Thoracic aorta (tissue), 2 donors: ENCODE data around the gene DNM2. TPM values are rescaled to one million over a fixed set of nuclear protein-coding genes. Genes with fewer than 3 reads are reported as not detected.

ENCODE experiments used
- ATAC-seq: fragments of 150-250 bp; one replicate; pipeline ENCODE4 v1.8.0; 2017; ENCODE audit warnings: low read depth; ENCODE audit not compliant: insufficient number of reproducible peaks, low FRiP score
- DNase-seq: peaks from one replicate; pipeline ENCODE4 v3.0.0-alpha.2; 2020; ENCODE audit warnings: low spot score
- H3K27ac ChIP-seq, 2 donors: fragments of 200-600 bp; sonication (generic); 1 replicate in 1 of 2; 2 replicates in 1 of 2; pipeline ENCODE4 v1.5.1; 2016; ENCODE audit warnings: mild to moderate bottlenecking in 2 of 2, moderate library complexity in 2 of 2
- H3K27me3 ChIP-seq: fragments of 200-600 bp; sonication (generic); replicated peaks from 2 replicates; pipeline ENCODE4 v1.6.0; 2016; ENCODE audit warnings: mild to moderate bottlenecking; ENCODE audit not compliant: insufficient read depth
- H3K36me3 ChIP-seq: fragments of 200-600 bp; sonication (generic); one replicate; pipeline ENCODE4 v1.5.1; 2016
- H3K4me1 ChIP-seq, 2 donors: fragments of 200-600 bp; sonication (generic); 1 replicate in 1 of 2; 2 replicates in 1 of 2; pipeline versions ENCODE4 v1.5.1 to v1.6.0; 2016; ENCODE audit warnings: low read depth in 2 of 2, mild to moderate bottlenecking in 1 of 2; ENCODE audit not compliant: control insufficient read depth in 1 of 2
- H3K4me3 ChIP-seq: fragments of 200-600 bp; sonication (generic); 2 replicates; pipeline ENCODE4 v1.5.1; 2016; ENCODE audit warnings: mild to moderate bottlenecking
- H3K9me3 ChIP-seq: fragments of 200-600 bp; sonication (generic); 2 replicates; pipeline ENCODE4 v1.5.1; 2016
- CTCF ChIP-seq: fragments of 200-600 bp; sonication (generic); IDR thresholded peaks from one replicate; pipeline ENCODE4 v1.5.1; 2019; ENCODE audit warnings: antibody characterized with exemption
- total RNA-seq, 2 donors: library from RNA; depleted of rRNA; stranded (reverse); fragments of >200 nt; gene quantifications; one replicate each; pipeline versions ENCODE4 v1.1.0 to v1.2.3, GENCODE V29; 2016

Gene DNM2
- total RNA-seq, 2 donors from 2014 or later = 153 to 195 TPM

GRCh38 chr19:10831987-10832938 is 114.4 kb downstream of the DNM2 start:
- DNase-seq (no peak), ATAC-seq (no peak)
- TF ChIP-seq CTCF = no peak
- Histone ChIP-seq H3K27ac (no peak overlapping the region), H3K36me3 (peaks cover 7% of the 10 kb centered on the region), H3K27me3 (no peaks in the 10 kb centered on the region), H3K9me3 (no peaks in the 10 kb centered on the region), H3K4me3 (no peak overlapping the region), H3K4me1 (peaks cover 0 to 7% of the 10 kb centered on the region in 2 donors)

- ATAC-seq = no peak
- Histone ChIP-seq H3K4me1 (peaks cover 0 to 7% of the 10 kb centered on the region in 2 donors), H3K9me3 (no peaks in the 10 kb centered on the region), H3K27me3 (no peaks in the 10 kb centered on the region), H3K36me3 (peaks cover 7% of the 10 kb centered on the region), H3K27ac (no peak overlapping the region), H3K4me3 (no peak overlapping the region)
- DNase-seq = no peak
- no peak for TF ChIP-seq CTCF
Observed at GRCh38 chr19:10832939-10833296, 115.0 kb downstream of the DNM2 start.

GRCh38 chr19:10835089-10835753 is 117.3 kb downstream of the DNM2 start:
- DNase-seq (no peak), ATAC-seq (no peak)
- H3K4me3 ChIP-seq = peak overlapping the region; percentile 93
- peaks cover 3% of the 10 kb centered on the region for H3K36me3 ChIP-seq
- no peaks in the 10 kb centered on the region for H3K27me3 ChIP-seq
- H3K4me1 ChIP-seq = peaks cover 0 to 7% of the 10 kb centered on the region in 2 donors
- no peaks in the 10 kb centered on the region for H3K9me3 ChIP-seq
- TF ChIP-seq CTCF = no peak
- H3K27ac ChIP-seq = peak overlapping the region; percentile 99

- ATAC-seq (peak; percentile 93), DNase-seq (peak; percentile 100)
- Histone ChIP-seq H3K4me3 (peak within 1 kb of the TSS; percentile 93), H3K9me3 (no peaks in the 10 kb centered on the region), H3K36me3 (peaks cover 2% of the 10 kb centered on the region), H3K27me3 (no peaks in the 10 kb centered on the region), H3K4me1 (peaks cover 0 to 7% of the 10 kb centered on the region in 2 donors), H3K27ac (peak within 1 kb of the TSS; percentile 99)
- TF ChIP-seq CTCF = peak; percentile 42
Observed at GRCh38 chr19:10835754-10836478, 118.0 kb downstream of the DNM2 start, which contains the start of gene TMED1. TSS of gene TMED1 (minus strand) at chr19:10836212. CDS start at chr19:10836191, 21 bp downstream.
